ENCODE measurements around the gene KIF3A.

The KIF3A gene

DNA sequence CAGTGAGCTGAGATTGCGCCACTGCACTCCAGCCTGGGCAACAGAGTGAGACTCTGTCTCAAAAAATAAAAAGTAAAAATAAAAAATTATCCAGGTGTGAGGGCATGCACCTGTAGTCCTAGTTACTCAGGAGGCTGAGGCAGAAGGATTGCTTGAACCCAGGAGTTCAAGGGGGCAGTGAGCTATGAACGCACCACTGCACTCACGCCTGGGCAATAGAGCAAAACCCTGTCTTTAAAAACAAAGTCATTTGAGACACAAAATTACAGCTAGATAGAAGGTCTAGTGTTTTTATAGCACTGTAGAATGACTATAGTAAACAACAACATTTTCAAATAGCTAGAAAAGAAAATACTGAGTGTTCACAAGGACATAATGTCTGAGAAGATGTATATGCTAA, 47.2 kb downstream of the KIF3A start:
- peaks cover 22% of the 10 kb centered on the region for H3K4me1 ChIP-seq (ENCODE audit: low read depth, poor library complexity, severe bottlenecking)
- H3K36me3 ChIP-seq (ENCODE audit: insufficient read depth) = no peaks in the 10 kb centered on the region
- H4K20me1 ChIP-seq (ENCODE audit: insufficient read depth) = no peaks in the 10 kb centered on the region
- H3K4me3 ChIP-seq (IDR thresholded peaks at IDR 0.05; ENCODE audit: insufficient read depth, low read depth, low read length) = no peak overlapping the region
- H3K27ac ChIP-seq = no peak overlapping the region
- H3K4me2 ChIP-seq = no peak overlapping the region
- H2AFZ ChIP-seq (ENCODE audit: low read depth) = no peak overlapping the region
- H3K27me3 ChIP-seq (ENCODE audit: insufficient read depth, low read depth) = no peaks in the 10 kb centered on the region
- no peak overlapping the region for H3K9ac ChIP-seq
- no peak for TF ChIP-seq CTCF (conservative IDR thresholded peaks at IDR 0.05; ENCODE audit: low read depth, low read length)
- no peaks in the 10 kb centered on the region for H3K79me2 ChIP-seq (ENCODE audit: insufficient read depth, low read depth)

DNA sequence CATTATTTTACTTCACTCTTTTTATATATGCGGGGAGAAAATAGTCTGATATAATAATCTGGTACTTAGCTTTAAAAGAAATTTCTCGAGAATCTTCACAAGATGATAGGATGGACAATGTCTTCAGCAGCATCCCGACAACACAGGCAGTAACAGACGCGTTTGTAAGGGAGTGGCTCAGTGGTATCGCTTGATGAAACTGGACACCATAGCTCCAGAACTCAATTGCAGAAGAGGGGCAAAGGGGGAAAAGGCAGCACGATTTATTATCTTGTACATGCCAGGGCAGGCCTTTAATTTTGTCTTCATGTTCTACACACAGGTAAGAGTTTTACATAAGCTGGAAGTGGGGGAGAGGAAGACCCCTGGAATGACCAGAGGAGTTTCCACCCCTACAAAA, 47.8 kb downstream of the KIF3A start:
- Histone ChIP-seq H3K27ac (no peak overlapping the region), H3K9ac (no peak overlapping the region), H3K27me3 (ENCODE audit: insufficient read depth, low read depth) (no peaks in the 10 kb centered on the region), H3K4me1 (ENCODE audit: low read depth, poor library complexity, severe bottlenecking) (peaks cover 29% of the 10 kb centered on the region), H3K79me2 (ENCODE audit: insufficient read depth, low read depth) (no peaks in the 10 kb centered on the region), H3K4me3 (IDR thresholded peaks at IDR 0.05; ENCODE audit: insufficient read depth, low read depth, low read length) (no peak overlapping the region), H3K4me2 (no peak overlapping the region), H4K20me1 (ENCODE audit: insufficient read depth) (no peaks in the 10 kb centered on the region), H3K36me3 (ENCODE audit: insufficient read depth) (no peaks in the 10 kb centered on the region), H2AFZ (ENCODE audit: low read depth) (no peak overlapping the region)
- TF ChIP-seq CTCF (conservative IDR thresholded peaks at IDR 0.05; ENCODE audit: low read depth, low read length) = no peak

GRCh38 chr5:132688536-132689339, 48.6 kb downstream of the KIF3A start:
- no peaks in the 10 kb centered on the region for H3K36me3 ChIP-seq (ENCODE audit: insufficient read depth)
- TF ChIP-seq CTCF (conservative IDR thresholded peaks at IDR 0.05; ENCODE audit: low read depth, low read length) = no peak
- H4K20me1 ChIP-seq (ENCODE audit: insufficient read depth) = no peaks in the 10 kb centered on the region
- no peak overlapping the region for H2AFZ ChIP-seq (ENCODE audit: low read depth)
- no peaks in the 10 kb centered on the region for H3K79me2 ChIP-seq (ENCODE audit: insufficient read depth, low read depth)
- H3K4me3 ChIP-seq (IDR thresholded peaks at IDR 0.05; ENCODE audit: insufficient read depth, low read depth, low read length) = no peak overlapping the region
- peaks cover 33% of the 10 kb centered on the region for H3K4me1 ChIP-seq (ENCODE audit: low read depth, poor library complexity, severe bottlenecking)
- no peak overlapping the region for H3K27ac ChIP-seq
- H3K9ac ChIP-seq = no peak overlapping the region
- no peak overlapping the region for H3K4me2 ChIP-seq
- no peaks in the 10 kb centered on the region for H3K27me3 ChIP-seq (ENCODE audit: insufficient read depth, low read depth)

DNA sequence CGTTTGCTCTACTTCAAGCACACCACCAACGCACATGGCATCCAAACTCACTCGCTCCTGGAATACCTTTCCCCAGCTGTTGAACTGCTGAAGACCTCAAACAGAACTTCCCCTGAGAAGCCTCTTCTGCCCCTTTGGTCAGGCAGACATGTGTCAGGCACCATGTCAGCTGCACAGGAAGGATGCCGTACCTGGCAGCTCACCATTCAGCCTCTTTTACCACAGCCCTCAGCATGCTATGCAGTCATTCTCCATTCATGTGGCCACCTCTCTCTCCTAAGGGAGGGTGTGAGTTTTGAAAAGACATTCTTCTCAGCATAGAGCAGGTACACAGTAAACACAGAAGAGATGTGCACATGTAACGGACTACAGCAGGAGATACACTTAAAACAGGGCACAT, 49.4 kb downstream of the KIF3A start:
- Histone ChIP-seq H3K27me3 (ENCODE audit: insufficient read depth, low read depth) (no peaks in the 10 kb centered on the region), H3K27ac (no peak overlapping the region), H3K4me2 (no peak overlapping the region), H3K4me3 (IDR thresholded peaks at IDR 0.05; ENCODE audit: insufficient read depth, low read depth, low read length) (no peak overlapping the region), H2AFZ (ENCODE audit: low read depth) (no peak overlapping the region), H3K4me1 (ENCODE audit: low read depth, poor library complexity, severe bottlenecking) (peaks cover 28% of the 10 kb centered on the region), H4K20me1 (ENCODE audit: insufficient read depth) (no peaks in the 10 kb centered on the region), H3K79me2 (ENCODE audit: insufficient read depth, low read depth) (no peaks in the 10 kb centered on the region), H3K36me3 (ENCODE audit: insufficient read depth) (no peaks in the 10 kb centered on the region), H3K9ac (no peak overlapping the region)
- no peak for TF ChIP-seq CTCF (conservative IDR thresholded peaks at IDR 0.05; ENCODE audit: low read depth, low read length)
